ENCODE data around the gene PNPLA7. TPM values are rescaled to one million over a fixed set of nuclear protein-coding genes. Genes with fewer than 3 reads are reported as not detected.
"Not testable (repeated sequence)": the region's sequence is repeated elsewhere in the genome, so short reads cannot be mapped to it uniquely, and the experiment has no call there.

Gene PNPLA7
- total RNA-seq, 3 donors from 2014 or later (not counting 1 experiment from before 2014, with no cell fraction given), result 4.3 to 6.4 (median 4.9) TPM

DNA sequence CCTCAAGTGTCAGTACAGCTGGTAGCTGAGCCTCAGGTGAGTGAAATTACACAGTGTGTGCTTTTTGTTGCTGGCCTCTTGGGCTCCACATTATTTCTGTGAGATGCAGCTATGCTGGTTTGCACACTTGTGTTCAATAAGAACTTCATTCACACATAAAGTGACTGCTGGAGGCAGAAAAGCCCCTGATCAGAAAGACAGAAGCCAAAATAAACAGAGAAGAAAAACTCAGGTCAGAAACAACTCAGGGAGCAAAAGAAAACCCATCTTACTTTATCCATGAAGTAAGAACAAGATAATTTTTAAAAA is 15.1 kb downstream of the PNPLA7 start:
- Mint-ChIP-seq H3K4me3 (no peak overlapping the region), H3K4me1 (peaks cover 19 to 20% of the 10 kb centered on the region in 2 donors), H3K9me3 (no peaks in the 10 kb centered on the region), H3K27me3 (ENCODE audit: low read depth in 2 of 2) (no peaks in the 10 kb centered on the region), H3K27ac (peak overlapping the region in 1 of 2 donors; percentile 57), H3K36me3 (no peaks in the 10 kb centered on the region)
- DNase-seq (no peak), ATAC-seq (no peak)
- H3K36me3 ChIP-seq (ENCODE audit: control insufficient read depth, insufficient read depth, low read length), result no peaks in the 10 kb centered on the region
- H3K27ac ChIP-seq (ENCODE audit: low read length), result no peak overlapping the region
- H3K4me1 ChIP-seq (ENCODE audit: control insufficient read depth, insufficient read depth, low read length), result peaks cover 16% of the 10 kb centered on the region
- H3K27me3 ChIP-seq (ENCODE audit: control insufficient read depth, insufficient read depth, low read length), result no peaks in the 10 kb centered on the region
- H3K4me3 ChIP-seq (ENCODE audit: low read length), result no peak overlapping the region
- intact Hi-C loops (cut with micrococcal nuclease), result no loop called here
- H3K9me3 ChIP-seq (ENCODE audit: control insufficient read depth, insufficient read depth, low read length), result no peaks in the 10 kb centered on the region
- TF ChIP-seq, protein P1, sequence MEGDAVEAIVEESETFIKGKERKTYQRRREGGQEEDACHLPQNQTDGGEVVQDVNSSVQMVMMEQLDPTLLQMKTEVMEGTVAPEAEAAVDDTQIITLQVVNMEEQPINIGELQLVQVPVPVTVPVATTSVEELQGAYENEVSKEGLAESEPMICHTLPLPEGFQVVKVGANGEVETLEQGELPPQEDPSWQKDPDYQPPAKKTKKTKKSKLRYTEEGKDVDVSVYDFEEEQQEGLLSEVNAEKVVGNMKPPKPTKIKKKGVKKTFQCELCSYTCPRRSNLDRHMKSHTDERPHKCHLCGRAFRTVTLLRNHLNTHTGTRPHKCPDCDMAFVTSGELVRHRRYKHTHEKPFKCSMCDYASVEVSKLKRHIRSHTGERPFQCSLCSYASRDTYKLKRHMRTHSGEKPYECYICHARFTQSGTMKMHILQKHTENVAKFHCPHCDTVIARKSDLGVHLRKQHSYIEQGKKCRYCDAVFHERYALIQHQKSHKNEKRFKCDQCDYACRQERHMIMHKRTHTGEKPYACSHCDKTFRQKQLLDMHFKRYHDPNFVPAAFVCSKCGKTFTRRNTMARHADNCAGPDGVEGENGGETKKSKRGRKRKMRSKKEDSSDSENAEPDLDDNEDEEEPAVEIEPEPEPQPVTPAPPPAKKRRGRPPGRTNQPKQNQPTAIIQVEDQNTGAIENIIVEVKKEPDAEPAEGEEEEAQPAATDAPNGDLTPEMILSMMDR (IDR thresholded peaks at IDR 0.05), result no peak

- Histone ChIP-seq H3K36me3 (ENCODE audit: control insufficient read depth, insufficient read depth, low read length) (no peaks in the 10 kb centered on the region), H3K27ac (ENCODE audit: low read length) (no peak overlapping the region), H3K9me3 (ENCODE audit: control insufficient read depth, insufficient read depth, low read length) (no peaks in the 10 kb centered on the region), H3K27me3 (ENCODE audit: control insufficient read depth, insufficient read depth, low read length) (no peaks in the 10 kb centered on the region), H3K4me3 (ENCODE audit: low read length) (no peak overlapping the region), H3K4me1 (ENCODE audit: control insufficient read depth, insufficient read depth, low read length) (peaks cover 16% of the 10 kb centered on the region)
- Mint-ChIP-seq H3K9me3 (no peaks in the 10 kb centered on the region), H3K27me3 (ENCODE audit: low read depth in 2 of 2) (no peaks in the 10 kb centered on the region), H3K4me1 (peaks cover 19 to 20% of the 10 kb centered on the region in 2 donors), H3K36me3 (no peaks in the 10 kb centered on the region), H3K4me3 (no peak overlapping the region), H3K27ac (peak overlapping the region in 1 of 2 donors; percentile 57)
- ATAC-seq (peak; percentile 46 to 78 (median 67)), DNase-seq (peak in 1 of 2 donors; percentile 59)
- 57% methylated on average over 19 of the region's 19 CpGs for WGBS (ENCODE audit: insufficient coverage)
- TF ChIP-seq, protein P1 (IDR thresholded peaks at IDR 0.05), result peak; percentile 55
- intact Hi-C loops (cut with micrococcal nuclease), result no loop called here
These were observed 15.7 kb downstream of the PNPLA7 start for GRCh38 chr9:137534256-137535119.

DNA sequence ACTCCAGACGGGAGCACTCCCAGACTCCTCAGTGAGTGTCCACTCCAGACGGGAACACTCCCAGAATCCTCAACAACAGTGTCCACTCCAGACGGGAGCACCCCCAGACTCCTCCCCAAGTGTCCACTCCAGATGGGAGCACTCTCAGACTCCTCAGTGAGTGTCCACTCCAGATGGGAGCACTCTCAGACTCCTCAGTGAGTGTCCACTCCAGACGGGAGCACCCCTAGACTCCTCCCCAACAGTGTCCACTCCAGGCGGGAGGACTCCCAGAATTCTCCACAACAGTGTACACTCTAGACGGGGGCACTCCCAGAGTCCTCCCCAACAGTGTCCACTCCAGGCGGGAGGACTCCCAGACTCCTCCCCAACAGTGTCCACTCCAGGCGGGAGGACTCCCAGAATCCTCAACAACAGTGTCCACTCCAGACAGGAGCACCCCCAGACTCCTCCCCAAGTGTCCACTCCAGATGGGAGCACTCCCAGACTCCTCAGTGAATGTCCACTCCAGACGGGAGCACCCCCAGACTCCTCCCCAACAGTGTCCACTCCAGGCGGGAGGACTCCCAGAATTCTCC is 17.2 kb downstream of the PNPLA7 start:
- DNase-seq; H3K4me3 ChIP-seq (ENCODE audit: low read length); H3K27me3 Mint-ChIP-seq (ENCODE audit: low read depth in 2 of 2); H3K27me3 ChIP-seq (ENCODE audit: control insufficient read depth, insufficient read depth, low read length); H3K36me3 ChIP-seq (ENCODE audit: control insufficient read depth, insufficient read depth, low read length); H3K9me3 Mint-ChIP-seq; intact Hi-C loops (cut with micrococcal nuclease); ATAC-seq; H3K36me3 Mint-ChIP-seq; H3K9me3 ChIP-seq (ENCODE audit: control insufficient read depth, insufficient read depth, low read length); H3K27ac Mint-ChIP-seq; H3K4me3 Mint-ChIP-seq; H3K27ac ChIP-seq (ENCODE audit: low read length): not testable (repeated sequence)
- peaks cover 19 to 20% of the 10 kb centered on the region in 2 donors for H3K4me1 Mint-ChIP-seq
- WGBS (ENCODE audit: insufficient coverage), result 88% methylated on average over 10 of the region's 10 CpGs
- peaks cover 16% of the 10 kb centered on the region for H3K4me1 ChIP-seq (ENCODE audit: control insufficient read depth, insufficient read depth, low read length)

GRCh38 chr9:137531099-137531765 is 19.0 kb downstream of the PNPLA7 start:
- Histone ChIP-seq H3K9me3 (ENCODE audit: control insufficient read depth, insufficient read depth, low read length) (no peaks in the 10 kb centered on the region), H3K27me3 (ENCODE audit: control insufficient read depth, insufficient read depth, low read length) (no peaks in the 10 kb centered on the region), H3K4me3 (ENCODE audit: low read length) (no peak overlapping the region), H3K4me1 (ENCODE audit: control insufficient read depth, insufficient read depth, low read length) (peaks cover 8% of the 10 kb centered on the region), H3K36me3 (ENCODE audit: control insufficient read depth, insufficient read depth, low read length) (no peaks in the 10 kb centered on the region), H3K27ac (ENCODE audit: low read length) (no peak overlapping the region)
- H3K4me3 Mint-ChIP-seq, result no peak overlapping the region
- TF ChIP-seq, protein P1 (IDR thresholded peaks at IDR 0.05), result no peak
- H3K27me3 Mint-ChIP-seq (ENCODE audit: low read depth in 2 of 2), result no peaks in the 10 kb centered on the region
- no peaks in the 10 kb centered on the region for H3K9me3 Mint-ChIP-seq
- no peak for DNase-seq
- H3K36me3 Mint-ChIP-seq, result no peaks in the 10 kb centered on the region
- no peak overlapping the region for H3K27ac Mint-ChIP-seq
- WGBS (ENCODE audit: insufficient coverage), result 29% methylated on average over 14 of the region's 17 CpGs
- no peak for ATAC-seq
- peaks cover 11 to 14% of the 10 kb centered on the region in 2 donors for H3K4me1 Mint-ChIP-seq
- intact Hi-C loops (cut with micrococcal nuclease), result no loop called here
